Stimulated activated CD8-positive, alpha-beta memory T cell treated with anti-CD3 and anti-CD28 coated beads, Interleukin-4, amount 100 ng/mL, for 24 hours (primary cell): ENCODE measurements around the gene SEC62.

Source experiments
- DNase-seq: peaks from one replicate; pipeline ENCODE4 v3.0.0-alpha.2; 2020; ENCODE audit warnings: low read depth

The SEC62 gene

GRCh38 chr3:169966951-169967915 lies 626 bp downstream of the SEC62 start:
- DNase-seq = no peak

- DNase-seq = no peak
Measured at GRCh38 chr3:169968224-169968885, 1.7 kb downstream of the SEC62 start.

GRCh38 chr3:169969174-169970095 lies 2.8 kb downstream of the SEC62 start:
- no peak for DNase-seq

GRCh38 chr3:169970847-169971246 lies 4.2 kb downstream of the SEC62 start:
- no peak for DNase-seq

GRCh38 chr3:169971522-169971921 lies 4.9 kb downstream of the SEC62 start:
- no peak for DNase-seq

- no peak for DNase-seq
Measured at GRCh38 chr3:169980055-169980454, 13.4 kb downstream of the SEC62 start.

- no peak for DNase-seq
Measured at GRCh38 chr3:169984292-169984691, 17.7 kb downstream of the SEC62 start.

GRCh38 chr3:169990431-169990830 lies 23.8 kb downstream of the SEC62 start:
- DNase-seq = no peak

GRCh38 chr3:169992156-169992555 lies 25.5 kb downstream of the SEC62 start:
- DNase-seq = no peak

GRCh38 chr3:169992781-169993180 lies 26.2 kb downstream of the SEC62 start:
- no peak for DNase-seq

GRCh38 chr3:169993761-169994160 lies 27.2 kb downstream of the SEC62 start:
- DNase-seq = no peak

GRCh38 chr3:169996063-169996462 lies 29.5 kb downstream of the SEC62 start:
- DNase-seq = no peak

- DNase-seq = no peak
Measured at GRCh38 chr3:169998668-169999131, 32.1 kb downstream of the SEC62 start.

- DNase-seq = no peak
Measured at GRCh38 chr3:169999433-169999832, 32.8 kb downstream of the SEC62 start.

- no peak for DNase-seq
Measured at GRCh38 chr3:170000051-170000450, 33.4 kb downstream of the SEC62 start.

- DNase-seq = no peak
Measured at GRCh38 chr3:170002231-170002630, 35.6 kb downstream of the SEC62 start.

- no peak for DNase-seq
Measured at GRCh38 chr3:170002879-170003278, 36.3 kb downstream of the SEC62 start.

GRCh38 chr3:170003881-170004356 lies 37.3 kb downstream of the SEC62 start:
- no peak for DNase-seq

- no peak for DNase-seq
Measured at GRCh38 chr3:170007031-170007663, 40.5 kb downstream of the SEC62 start.

GRCh38 chr3:170010498-170010897 lies 43.9 kb downstream of the SEC62 start:
- DNase-seq = no peak

- no peak for DNase-seq
Measured at GRCh38 chr3:170012683-170013400, 46.2 kb downstream of the SEC62 start.
